HG03520 (cell line): Measurements from ENCODE around the gene TFAP2E.

Experiments
- ATAC-seq: cut with Tn5 transposase; IDR thresholded peaks from one replicate; pipeline ENCODE4 v1.9.1; 2021; ENCODE audit warnings: mild to moderate bottlenecking, moderate library complexity; ENCODE audit not compliant: unreplicated experiment

TFAP2E gene

GRCh38 chr1:35556484-35557117 lies 16.5 kb upstream of the TFAP2E start:
- ATAC-seq = no peak

- ATAC-seq = peak; percentile 57
Observed at GRCh38 chr1:35557118-35557610, 15.9 kb upstream of the TFAP2E start, which contains the start of gene KIAA0319L. Gene KIAA0319L, minus strand, starts transcription at chr1:35557403. Its CDS starts 2,912 bp downstream, at chr1:35554491.

- ATAC-seq = peak; percentile 72
Observed at GRCh38 chr1:35557611-35558373, 15.3 kb upstream of the TFAP2E start, which contains the start of gene NCDN. Gene NCDN, plus strand, starts transcription at chr1:35557799. Its CDS starts 392 bp downstream, at chr1:35558191.

- ATAC-seq = no peak
Observed at GRCh38 chr1:35558374-35559316, 14.5 kb upstream of the TFAP2E start.

GRCh38 chr1:35559317-35559944 lies 13.7 kb upstream of the TFAP2E start:
- no peak for ATAC-seq

- no peak for ATAC-seq
Observed at GRCh38 chr1:35560256-35561225, 12.6 kb upstream of the TFAP2E start.

- no peak for ATAC-seq
Observed at GRCh38 chr1:35561297-35561971, 11.7 kb upstream of the TFAP2E start.

- no peak for ATAC-seq
Observed at GRCh38 chr1:35561972-35562680, 11.0 kb upstream of the TFAP2E start.

- ATAC-seq = no peak
Observed at GRCh38 chr1:35563166-35563565, 9.9 kb upstream of the TFAP2E start.

GRCh38 chr1:35564037-35564883 lies 8.9 kb upstream of the TFAP2E start:
- ATAC-seq = no peak

- no peak for ATAC-seq
Observed at GRCh38 chr1:35564884-35565741, 8.0 kb upstream of the TFAP2E start.

GRCh38 chr1:35565742-35566133 lies 7.4 kb upstream of the TFAP2E start:
- no peak for ATAC-seq

- ATAC-seq = no peak
Observed at GRCh38 chr1:35567947-35568558, 5.1 kb upstream of the TFAP2E start.

- ATAC-seq = no peak
Observed at GRCh38 chr1:35568975-35569395, 4.1 kb upstream of the TFAP2E start.

GRCh38 chr1:35569936-35570335 lies 3.2 kb upstream of the TFAP2E start:
- ATAC-seq = no peak

- no peak for ATAC-seq
Observed at GRCh38 chr1:35570589-35571137, 2.5 kb upstream of the TFAP2E start.
